Spleen (tissue), 11 donors: ENCODE data around the gene CAMTA1. TPM values are rescaled to one million over a fixed set of nuclear protein-coding genes. Genes with fewer than 3 reads are reported as not detected.

Experiments
- DNase-seq: peaks from one replicate; pipeline ENCODE4 v3.0.0-alpha.2; 2020
- H3K27ac ChIP-seq, 8 donors: fragments of 200-600 bp; sonication (generic) in 7 of 8; 1 replicate in 4 of 8; 2 replicates in 4 of 8; pipeline versions ENCODE4 v1.5.0 to v1.8.0; 2016 to 2021; ENCODE audit warnings: inconsistent platforms in 4 of 8, mild to moderate bottlenecking in 4 of 8, moderate library complexity in 1 of 8
- H3K27me3 ChIP-seq, 7 donors: fragments of 200-600 bp; sonication (generic) in 6 of 7; replicated peaks in 1 of 7; 1 replicate in 4 of 7; 2 replicates in 3 of 7; pipeline versions ENCODE4 v1.5.0 to v1.8.0; 2016 to 2021; ENCODE audit warnings: inconsistent platforms in 3 of 7, mild to moderate bottlenecking in 1 of 7
- H3K36me3 ChIP-seq, 6 donors: fragments of 200-600 bp; sonication (generic) in 5 of 6; 1 replicate in 4 of 6; 2 replicates in 2 of 6; pipeline versions ENCODE4 v1.5.0 to v1.8.0; 2016 to 2021; ENCODE audit warnings: inconsistent platforms in 2 of 6
- H3K4me1 ChIP-seq, 6 donors: fragments of 200-600 bp; sonication (generic) in 5 of 6; 1 replicate in 3 of 6; 2 replicates in 3 of 6; pipeline versions ENCODE4 v1.5.0 to v1.8.0; 2016 to 2021; ENCODE audit warnings: inconsistent platforms in 3 of 6
- H3K4me3 ChIP-seq, 8 donors: fragments of 200-600 bp; sonication (generic) in 7 of 8; 1 replicate in 4 of 8; 2 replicates in 4 of 8; pipeline versions ENCODE4 v1.5.0 to v1.8.0; 2016 to 2021; ENCODE audit warnings: inconsistent platforms in 4 of 8, mild to moderate bottlenecking in 4 of 8, moderate library complexity in 2 of 8
- H3K9me3 ChIP-seq, 8 donors: fragments of 200-600 bp; sonication (generic) in 7 of 8; 1 replicate in 4 of 8; 2 replicates in 4 of 8; pipeline versions ENCODE4 v1.5.0 to v1.8.0; 2016 to 2021; ENCODE audit warnings: inconsistent platforms in 4 of 8
- POLR2A ChIP-seq, 3 donors: fragments of 450-650 bp; IDR thresholded peaks; one replicate each; pipeline ENCODE4 v1.5.1; 2017; ENCODE audit warnings: antibody characterized with exemption in 3 of 3, mild to moderate bottlenecking in 1 of 3
- POLR2AphosphoS5 ChIP-seq, 3 donors: sonication (generic); formaldehyde crosslinking; IDR thresholded peaks; one replicate each; pipeline ENCODE4 v1.5.1; 2017; ENCODE audit warnings: antibody characterized with exemption in 3 of 3
- WGBS, 5 donors: extraction: QIAGEN DNeasy Blood & Tissue Kit in 3 of 5; methylation state at CpG; one replicate each; pipeline versions ENCODE4 v1.1.5 to v1.1.7; 2013 to 2018; 5-methylcytosine and 5-hydroxymethylcytosine counted together
- intact Hi-C: fragments of 100-400 bp; cut with DNase I; formaldehyde crosslinking; loops from one replicate; pipeline ENCODE4 v1.15.0; 2023; ENCODE audit warnings: low total_unique reads
- polyA plus RNA-seq, 3 donors: library from polyadenylated mRNA; stranded (reverse); fragments of 200-250 nt; gene quantifications; one replicate each; pipeline ENCODE4 v1.2.1, GENCODE V29; 2013
- total RNA-seq, 7 donors: library from RNA; depleted of rRNA in 3 of 7; stranded (reverse); fragments of >200 nt in 3 of 7; fragmentation: NEBNext Ultra II Directional in 4 of 7; extraction: Animal tissue kit (Norgen Biotek cat#: 25700) in 4 of 7; gene quantifications; one replicate each; pipeline versions ENCODE4 v1.1.0 to v1.2.1, GENCODE V29; 2016 to 2021
- TF ChIP-seq, protein P1 (sequence below), 11 experiments: fragments of 200-600 bp in 7 of 11; fragments of 450-650 bp in 4 of 11; sonication (generic) in 4 of 11; IDR thresholded peaks in 8 of 11; conservative IDR thresholded peaks in 3 of 11; 1 replicate in 7 of 11; 2 replicates in 4 of 11; pipeline versions ENCODE4 v1.4.0 to v1.8.0; 2016 to 2021; ENCODE audit warnings: antibody characterized with exemption in 11 of 11, inconsistent platforms in 4 of 11, mild to moderate bottlenecking in 1 of 11
- donor health status: healthy with polysubstance abuse.
- donor health status: DM: no; HTN: no; CAD: no; lungs with moderate emphysema.
- donor health status: DM: no; HTN: no; CAD: no.
- donor health status: Bipolar disorder and iron deficiency.
- donor health status: healthy.
- donor health status: DM: no; HTN: no; CAD: no.
- donor health status: DM: yes; HTN: yes; CAD: no.

Gene CAMTA1
- total and polyA plus RNA-seq, 10 donors, result 53.0 to 106 (median 77.3) TPM

DNA sequence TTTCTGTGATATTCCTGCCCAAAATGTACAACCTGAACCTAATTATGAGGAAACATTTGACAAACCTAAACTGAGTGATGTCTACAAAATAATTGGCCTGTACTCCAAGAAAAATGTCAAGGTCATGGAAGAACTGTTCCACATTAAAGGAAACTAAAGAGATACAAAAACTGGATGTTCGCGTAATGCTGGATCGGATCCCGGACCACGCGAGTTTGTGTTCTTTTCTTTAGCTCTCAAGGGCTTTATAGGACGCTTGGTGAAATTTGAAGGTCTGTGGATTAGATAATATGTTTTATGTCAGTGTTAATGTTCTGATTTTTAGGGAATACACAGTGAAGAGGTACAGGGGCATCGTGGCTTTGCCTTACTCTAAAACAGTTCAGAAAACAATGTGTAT lies 400.5 kb downstream of the CAMTA1 start:
- 57 to 73% (median 68%) methylated on average over 8 of the region's 8 CpGs for WGBS, 5 donors
- TF ChIP-seq POLR2A (IDR thresholded peaks at IDR 0.05) (no peak), POLR2AphosphoS5 (IDR thresholded peaks at IDR 0.05) (no peak)
- TF ChIP-seq, protein P1, sequence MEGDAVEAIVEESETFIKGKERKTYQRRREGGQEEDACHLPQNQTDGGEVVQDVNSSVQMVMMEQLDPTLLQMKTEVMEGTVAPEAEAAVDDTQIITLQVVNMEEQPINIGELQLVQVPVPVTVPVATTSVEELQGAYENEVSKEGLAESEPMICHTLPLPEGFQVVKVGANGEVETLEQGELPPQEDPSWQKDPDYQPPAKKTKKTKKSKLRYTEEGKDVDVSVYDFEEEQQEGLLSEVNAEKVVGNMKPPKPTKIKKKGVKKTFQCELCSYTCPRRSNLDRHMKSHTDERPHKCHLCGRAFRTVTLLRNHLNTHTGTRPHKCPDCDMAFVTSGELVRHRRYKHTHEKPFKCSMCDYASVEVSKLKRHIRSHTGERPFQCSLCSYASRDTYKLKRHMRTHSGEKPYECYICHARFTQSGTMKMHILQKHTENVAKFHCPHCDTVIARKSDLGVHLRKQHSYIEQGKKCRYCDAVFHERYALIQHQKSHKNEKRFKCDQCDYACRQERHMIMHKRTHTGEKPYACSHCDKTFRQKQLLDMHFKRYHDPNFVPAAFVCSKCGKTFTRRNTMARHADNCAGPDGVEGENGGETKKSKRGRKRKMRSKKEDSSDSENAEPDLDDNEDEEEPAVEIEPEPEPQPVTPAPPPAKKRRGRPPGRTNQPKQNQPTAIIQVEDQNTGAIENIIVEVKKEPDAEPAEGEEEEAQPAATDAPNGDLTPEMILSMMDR (IDR thresholded peaks at IDR 0.05 in 8 of 11, conservative IDR thresholded peaks at IDR 0.05 in 3 of 11), result no peak
- intact Hi-C loops, result no loop called here

DNA sequence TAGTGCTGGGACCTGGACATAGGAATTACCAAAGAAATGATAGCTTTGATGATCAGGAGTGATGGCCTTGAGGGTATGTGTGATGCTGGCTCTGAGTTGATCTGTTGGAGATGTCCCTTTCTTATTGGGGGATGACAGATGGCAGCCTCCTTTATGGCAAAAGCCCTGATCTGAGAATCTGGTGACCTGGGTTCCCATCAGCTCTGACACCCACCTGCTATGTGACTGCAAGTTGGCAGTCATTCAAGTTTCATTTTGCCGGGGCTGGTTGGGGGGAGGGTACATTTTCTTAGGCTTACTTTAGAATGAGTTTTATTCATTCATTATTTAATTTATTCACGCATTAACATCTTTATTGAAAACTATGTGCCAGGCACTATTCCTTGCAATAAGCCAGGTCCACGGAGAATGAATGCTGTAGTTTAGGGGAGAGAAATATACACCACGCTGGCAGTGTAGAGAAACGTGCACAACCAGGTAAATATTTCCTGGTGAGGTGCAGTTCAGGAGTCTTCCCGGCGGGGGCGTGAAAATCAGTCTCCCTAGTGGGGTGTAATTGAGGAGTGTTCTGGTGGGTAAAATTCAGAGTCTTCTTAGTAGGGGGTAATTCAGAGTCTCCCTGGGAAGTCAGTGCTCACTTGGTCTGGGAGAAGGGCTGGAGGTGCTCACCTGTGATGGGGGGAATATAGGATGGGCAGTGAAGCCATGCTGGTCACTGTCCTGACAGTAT lies 401.3 kb downstream of the CAMTA1 start:
- Histone ChIP-seq H3K4me1 (peaks cover 0 to 6% (median 0%) of the 10 kb centered on the region in 6 donors), H3K27ac (no peak overlapping the region), H3K9me3 (peaks cover 0 to 7% (median under 1%) of the 10 kb centered on the region in 8 donors), H3K4me3 (no peak overlapping the region), H3K36me3 (no peaks in the 10 kb centered on the region), H3K27me3 (peaks cover 0 to 5% (median 0%) of the 10 kb centered on the region in 7 donors)
- TF ChIP-seq POLR2AphosphoS5 (IDR thresholded peaks at IDR 0.05) (no peak), POLR2A (IDR thresholded peaks at IDR 0.05) (no peak)
- TF ChIP-seq, protein P1 (IDR thresholded peaks at IDR 0.05 in 8 of 11, conservative IDR thresholded peaks at IDR 0.05 in 3 of 11), result no peak
- WGBS, 5 donors, result 65 to 78% (median 69%) methylated on average over 8 of the region's 8 CpGs
- intact Hi-C loops, result no loop called here
- DNase-seq, result no peak

More for the DNA sequence above, 400.5 kb downstream of the CAMTA1 start:
- H3K9me3 ChIP-seq, result peaks cover 4 to 16% (median 9%) of the 10 kb centered on the region in 8 donors
- H3K4me3 ChIP-seq, result no peak overlapping the region
- H3K27me3 ChIP-seq, result peaks cover 0 to 5% (median 0%) of the 10 kb centered on the region in 7 donors
- no peak overlapping the region for H3K27ac ChIP-seq
- no peak for DNase-seq
- H3K36me3 ChIP-seq, result no peaks in the 10 kb centered on the region
- peaks cover 0 to 6% (median 0%) of the 10 kb centered on the region in 6 donors for H3K4me1 ChIP-seq

DNA sequence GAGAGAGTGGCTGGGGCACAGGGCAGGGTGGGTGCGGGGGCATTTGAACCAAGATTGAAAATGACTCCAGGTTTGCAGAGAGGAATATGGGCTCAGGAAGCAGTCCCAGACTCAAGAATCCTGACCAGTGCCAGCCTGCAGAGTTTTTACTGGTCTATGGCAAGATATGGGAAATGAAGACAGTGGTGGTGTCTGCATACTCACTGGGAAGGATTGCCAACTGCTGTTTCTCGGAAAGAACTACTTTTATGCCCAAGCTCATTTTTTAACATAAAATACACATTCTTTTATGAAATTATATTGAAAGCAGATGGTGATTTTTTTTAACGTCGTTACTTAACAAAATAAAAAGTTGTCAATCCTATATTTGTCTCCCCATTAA lies 401.8 kb downstream of the CAMTA1 start:
- no peaks in the 10 kb centered on the region for H3K36me3 ChIP-seq
- intact Hi-C loops, result no loop called here
- H3K4me1 ChIP-seq, result peaks cover 0 to 6% (median 0%) of the 10 kb centered on the region in 6 donors
- H3K27ac ChIP-seq, result no peak overlapping the region
- H3K27me3 ChIP-seq, result peaks cover 0 to 5% (median 0%) of the 10 kb centered on the region in 7 donors
- peaks cover 0 to 2% (median 0%) of the 10 kb centered on the region in 8 donors for H3K9me3 ChIP-seq
- TF ChIP-seq, protein P1 (IDR thresholded peaks at IDR 0.05 in 8 of 11, conservative IDR thresholded peaks at IDR 0.05 in 3 of 11), result no peak
- TF ChIP-seq POLR2A (IDR thresholded peaks at IDR 0.05) (no peak), POLR2AphosphoS5 (IDR thresholded peaks at IDR 0.05) (no peak)
- no peak overlapping the region for H3K4me3 ChIP-seq
- no peak for DNase-seq
- 74 to 90% (median 80%) methylated on average over 4 of the region's 4 CpGs for WGBS, 5 donors

DNA sequence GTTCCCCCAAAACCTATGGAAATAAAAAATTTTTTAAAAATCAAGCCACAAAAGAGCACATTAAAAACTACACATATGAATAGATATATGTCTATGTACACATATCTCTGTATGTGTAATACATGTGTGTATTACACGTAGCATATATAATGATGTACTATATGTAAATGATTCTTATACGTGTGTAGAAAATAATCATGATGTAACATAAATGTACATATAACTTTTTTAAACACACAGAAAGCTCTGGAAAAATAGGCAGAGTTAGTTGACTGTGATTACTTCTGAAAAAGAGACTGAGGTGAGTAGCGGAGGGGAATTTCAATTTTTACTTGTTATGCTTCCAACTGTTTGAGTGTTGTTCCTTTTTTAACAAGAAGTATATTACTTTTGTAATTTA lies 405.0 kb downstream of the CAMTA1 start:
- no peak overlapping the region for H3K27ac ChIP-seq
- no peak for TF ChIP-seq POLR2A (IDR thresholded peaks at IDR 0.05)
- TF ChIP-seq, protein P1 (IDR thresholded peaks at IDR 0.05 in 8 of 11, conservative IDR thresholded peaks at IDR 0.05 in 3 of 11), result no peak
- TF ChIP-seq POLR2AphosphoS5 (IDR thresholded peaks at IDR 0.05), result no peak
- no peak for DNase-seq
- peaks cover 0 to 6% (median 0%) of the 10 kb centered on the region in 6 donors for H3K4me1 ChIP-seq
- no peaks in the 10 kb centered on the region for H3K36me3 ChIP-seq
- H3K4me3 ChIP-seq, result no peak overlapping the region
- 89 to 96% (median 93%) methylated on average over 3 of the region's 3 CpGs for WGBS, 5 donors
- H3K27me3 ChIP-seq, result peaks cover 0 to 5% (median 0%) of the 10 kb centered on the region in 7 donors
- intact Hi-C loops, result no loop called here
- H3K9me3 ChIP-seq, result no peaks in the 10 kb centered on the region
